CD4-positive, alpha-beta memory T cell (primary cell): ENCODE data around the gene SFTPB. TPM values are rescaled to one million over a fixed set of nuclear protein-coding genes. Genes with fewer than 3 reads are reported as not detected.

Experiments
- CTCF ChIA-PET: fragments of 350-600 bp; sonication (Branson Sonifier 250); formaldehyde crosslinking; loops from one replicate; lab custom pipeline; 2021; ENCODE audit warnings: inconsistent platforms; ENCODE audit not compliant: partially characterized antibody; lab: Charles Lee
- POLR2A ChIA-PET: fragments of 350-600 bp; sonication (Branson Sonifier 250); formaldehyde crosslinking; loops from one replicate; lab custom pipeline; 2021; ENCODE audit not compliant: partially characterized antibody; lab: Charles Lee
- DNase-seq, 5 donors: peaks; one replicate each; pipeline versions ENCODE4 v3.0.0 to v3.0.0-alpha.2; 2020 to 2022; ENCODE audit warnings: mixed read lengths in 1 of 5
- H3K27ac ChIP-seq: one replicate; pipeline ENCODE4 v1.7.0; 2013; ENCODE audit warnings: low read depth, low read length
- H3K27me3 ChIP-seq: 2 replicates; pipeline ENCODE4 v1.7.0; 2013; ENCODE audit warnings: mild to moderate bottlenecking, low read length, moderate library complexity; ENCODE audit not compliant: insufficient read depth
- H3K36me3 ChIP-seq: 2 replicates; pipeline ENCODE4 v1.7.0; 2013; ENCODE audit warnings: mild to moderate bottlenecking, low read length, moderate library complexity; ENCODE audit not compliant: insufficient read depth
- H3K4me1 ChIP-seq: 2 replicates; pipeline ENCODE4 v1.7.0; 2013; ENCODE audit warnings: mild to moderate bottlenecking, low read length, moderate library complexity; ENCODE audit not compliant: insufficient read depth
- H3K4me3 ChIP-seq, 2 donors: one replicate each; pipeline ENCODE4 v1.7.0; 2013; ENCODE audit warnings: low read length in 2 of 2, mild to moderate bottlenecking in 1 of 2
- H3K9me3 ChIP-seq, 2 donors: one replicate each; pipeline ENCODE4 v1.7.0; 2013; ENCODE audit warnings: low read length in 2 of 2, control low read depth in 1 of 2; ENCODE audit not compliant: control insufficient read depth in 1 of 2
- H3K27ac Mint-ChIP-seq, 7 donors: one replicate each; pipeline ENCODE4 v1.8.0; 2020 to 2021; ENCODE audit warnings: mixed read lengths in 7 of 7, mild to moderate bottlenecking in 6 of 7, inconsistent platforms in 3 of 7, moderate library complexity in 3 of 7
- H3K27me3 Mint-ChIP-seq, 2 donors: one replicate each; pipeline ENCODE4 v1.8.0; 2020 to 2021; ENCODE audit warnings: mixed read lengths in 2 of 2
- H3K36me3 Mint-ChIP-seq, 2 donors: one replicate each; pipeline ENCODE4 v1.8.0; 2020 to 2021; ENCODE audit warnings: mixed read lengths in 2 of 2, inconsistent platforms in 1 of 2, mild to moderate bottlenecking in 1 of 2
- H3K4me1 Mint-ChIP-seq, 4 donors: one replicate each; pipeline ENCODE4 v1.8.0; 2020 to 2021; ENCODE audit warnings: mixed read lengths in 4 of 4, mild to moderate bottlenecking in 1 of 4
- H3K4me3 Mint-ChIP-seq, 8 donors: one replicate each; pipeline ENCODE4 v1.8.0; 2020 to 2021; ENCODE audit warnings: mixed read lengths in 8 of 8, mild to moderate bottlenecking in 7 of 8, moderate library complexity in 6 of 8, inconsistent platforms in 3 of 8
- H3K9me3 Mint-ChIP-seq, 8 donors: one replicate each; pipeline ENCODE4 v1.8.0; 2020 to 2021; ENCODE audit warnings: mixed read lengths in 8 of 8, mild to moderate bottlenecking in 5 of 8, inconsistent platforms in 3 of 8, moderate library complexity in 1 of 8
- intact Hi-C: fragments of 100-400 bp; cut with micrococcal nuclease; formaldehyde crosslinking; loops from one replicate; pipeline ENCODE4 v1.15.1; 2023
- polyA plus RNA-seq, 2 donors: library from polyadenylated mRNA; unstranded; fragments of 300-500 nt; fragmentation: Illumina TruSeq; gene quantifications; one replicate each; pipeline ENCODE4 v1.2.3, GENCODE V29; 2021
- total RNA-seq, 2 experiments: library from RNA; stranded (reverse); gene quantifications; one replicate each; pipeline ENCODE4 v1.2.3, GENCODE V29; 2021

Gene SFTPB
- total and polyA plus RNA-seq, 4 experiments from 2014 or later: not detected

DNA sequence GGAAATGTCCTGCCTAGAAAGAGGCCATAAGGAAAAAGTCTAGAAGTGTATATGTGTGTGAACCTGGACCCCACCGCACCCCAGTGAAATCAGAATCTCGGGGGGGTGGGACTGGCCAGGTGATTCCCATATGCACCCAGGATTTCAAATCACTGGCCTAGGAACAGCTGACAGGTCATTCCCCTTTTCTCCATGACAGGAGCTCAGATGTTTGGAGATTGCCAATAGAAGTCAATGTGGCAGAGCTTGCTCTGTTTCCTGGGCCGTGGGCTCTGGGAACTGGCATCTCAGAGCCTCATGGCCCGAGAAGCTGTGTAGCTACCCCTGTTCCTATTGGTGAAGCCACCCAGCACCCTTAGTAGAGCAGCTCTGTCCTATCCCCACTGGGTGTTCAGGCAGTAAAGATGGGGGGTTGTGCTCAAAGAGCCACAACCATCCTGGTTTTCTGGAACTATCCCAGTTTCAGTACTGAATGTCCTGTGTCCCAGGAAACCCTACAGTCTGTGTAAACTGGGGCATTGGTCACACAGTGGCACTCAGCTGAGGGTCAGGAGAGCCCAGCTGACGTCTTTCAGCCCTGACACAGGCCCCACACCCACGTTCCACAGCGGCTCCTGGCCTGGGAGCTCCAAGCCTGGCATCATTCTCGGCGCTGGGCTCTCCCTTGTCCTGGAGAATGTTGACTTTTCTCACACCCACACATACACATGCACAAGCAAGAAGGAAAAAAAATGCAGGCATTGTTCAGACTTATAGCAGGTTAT lies 45.0 kb upstream of the SFTPB start:
- peaks cover 0 to 4% of the 10 kb centered on the region in 2 donors for H3K27me3 Mint-ChIP-seq
- intact Hi-C loops: no loop called here
- ChIA-PET CTCF (interaction anchor here (0.6 to 1.6 kb wide), 5 partner anchors 8 to 176 kb away, joined by 3 to 4 read pairs (median 3); partner anchors contain the start of gene ST3GAL5), POLR2A (no interaction called here)
- DNase-seq: no peak
- Histone ChIP-seq H3K27me3 (peaks cover 3% of the 10 kb centered on the region), H3K27ac (no peak overlapping the region), H3K4me1 (peaks cover 5% of the 10 kb centered on the region), H3K9me3 (no peaks in the 10 kb centered on the region), H3K4me3 (no peak overlapping the region), H3K36me3 (no peaks in the 10 kb centered on the region)
- H3K36me3 Mint-ChIP-seq: no peaks in the 10 kb centered on the region
- H3K9me3 Mint-ChIP-seq: no peaks in the 10 kb centered on the region
- no peak overlapping the region for H3K4me3 Mint-ChIP-seq
- peaks cover 0 to 5% (median 5%) of the 10 kb centered on the region in 4 donors for H3K4me1 Mint-ChIP-seq
- H3K27ac Mint-ChIP-seq: no peak overlapping the region

DNA sequence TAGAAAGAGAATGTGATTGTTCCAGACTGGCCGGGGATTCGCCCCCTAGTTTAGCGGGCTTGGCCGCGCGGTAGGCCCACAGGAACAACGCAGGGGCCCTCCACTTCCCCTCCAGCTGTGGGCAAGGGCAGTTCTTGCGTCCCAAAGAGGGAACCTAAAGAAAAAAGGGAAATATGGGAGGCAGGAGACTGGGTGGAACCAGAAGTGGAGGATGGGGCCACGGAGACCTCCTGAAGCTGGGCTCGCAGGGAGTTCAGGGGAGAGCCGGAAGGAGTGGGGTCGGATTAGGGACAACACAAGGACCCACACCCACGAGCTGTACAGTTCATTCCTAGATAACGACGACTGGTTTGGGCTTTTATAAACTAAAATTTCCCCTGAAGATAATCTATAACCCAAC lies 44.3 kb upstream of the SFTPB start:
- Histone ChIP-seq H3K4me1 (peaks cover 8% of the 10 kb centered on the region), H3K4me3 (no peak overlapping the region), H3K36me3 (no peaks in the 10 kb centered on the region), H3K27ac (no peak overlapping the region), H3K27me3 (peaks cover 3% of the 10 kb centered on the region), H3K9me3 (no peaks in the 10 kb centered on the region)
- Mint-ChIP-seq H3K4me1 (peaks cover under 1 to 6% (median 5%) of the 10 kb centered on the region in 4 donors), H3K4me3 (no peak overlapping the region), H3K27me3 (peaks cover 0 to 4% of the 10 kb centered on the region in 2 donors), H3K27ac (no peak overlapping the region), H3K9me3 (no peaks in the 10 kb centered on the region), H3K36me3 (no peaks in the 10 kb centered on the region)
- DNase-seq: no peak
- POLR2A ChIA-PET: no interaction called here
- intact Hi-C loops: no loop called here
- CTCF ChIA-PET: interaction anchor here (0.7 to 1.5 kb wide), 2 partner anchors 33 to 75 kb away, joined by 3 read pairs; no protein-coding TSS in a partner anchor

DNA sequence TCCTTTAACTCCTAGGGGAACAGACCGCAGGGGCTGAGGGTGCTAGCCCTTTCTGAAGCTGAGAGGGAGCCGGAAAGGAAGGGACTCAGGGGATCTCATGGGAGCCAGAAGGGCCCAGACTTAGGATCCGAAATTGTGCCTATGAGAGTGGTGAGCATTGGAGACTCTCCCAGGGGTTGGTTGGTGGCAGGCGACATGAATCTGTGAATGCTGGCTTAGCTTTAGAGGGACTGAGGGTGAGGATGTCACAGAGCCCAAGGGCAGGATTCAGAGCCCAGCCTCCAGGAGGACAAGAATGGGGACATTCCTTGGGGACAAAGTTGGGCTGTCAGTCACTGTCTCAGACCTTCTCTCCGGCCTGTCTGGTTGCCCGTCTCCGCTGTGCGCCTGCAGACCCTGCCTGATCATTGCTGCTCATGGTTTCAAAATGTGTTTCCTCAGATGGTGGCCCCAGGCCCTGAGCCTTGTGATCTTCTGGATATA lies 43.6 kb upstream of the SFTPB start:
- intact Hi-C loops: no loop called here

DNA sequence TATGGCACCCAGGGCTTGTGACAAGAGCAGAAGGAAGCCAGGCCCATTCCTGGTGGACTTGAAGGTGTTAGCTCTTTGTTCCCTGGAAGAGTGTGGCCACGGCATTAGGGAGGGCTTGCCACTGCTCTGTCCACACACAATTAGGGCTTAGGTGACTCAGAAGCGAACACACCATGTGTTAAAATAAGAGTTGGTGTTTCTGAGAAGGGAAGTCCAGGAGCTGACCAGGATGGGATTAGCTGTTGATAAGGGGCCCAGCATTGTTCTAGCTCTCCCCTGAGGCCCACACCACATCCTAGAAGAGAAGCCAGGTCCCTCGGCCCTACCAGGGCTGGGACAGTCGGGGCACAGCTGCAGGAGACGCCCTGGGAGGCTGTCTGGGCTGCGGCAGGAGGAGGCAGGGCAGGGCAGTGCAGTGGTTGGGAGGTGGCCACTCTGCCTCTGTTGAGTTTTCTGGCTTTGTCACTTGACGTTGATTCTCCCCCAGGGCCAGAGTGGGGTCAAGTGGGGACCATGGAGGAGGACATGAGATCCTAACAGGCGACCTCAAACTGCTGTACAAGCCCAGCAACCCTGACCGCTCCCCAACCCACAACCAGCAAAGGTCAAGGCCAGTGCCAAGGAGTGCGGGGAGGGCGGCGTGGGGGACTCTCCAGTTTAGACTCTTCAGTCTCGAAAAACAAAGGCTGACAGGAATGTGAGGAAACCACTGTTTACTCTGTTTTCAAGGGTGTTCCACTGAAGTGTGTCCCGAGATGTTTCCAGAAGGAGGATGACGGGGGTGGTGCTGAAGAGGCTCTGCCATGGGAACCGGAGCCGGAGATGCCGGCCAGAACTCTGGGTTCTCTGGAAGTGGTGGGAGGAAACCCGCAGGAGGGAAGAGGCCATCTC lies 42.9 kb upstream of the SFTPB start:
- no peak for DNase-seq
- H3K27ac ChIP-seq: no peak overlapping the region

More for the DNA sequence above, 43.6 kb upstream of the SFTPB start:
- no peak overlapping the region for H3K4me3 Mint-ChIP-seq
- no peaks in the 10 kb centered on the region for H3K36me3 Mint-ChIP-seq
- Histone ChIP-seq H3K27me3 (peaks cover 3% of the 10 kb centered on the region), H3K9me3 (no peaks in the 10 kb centered on the region), H3K36me3 (no peaks in the 10 kb centered on the region), H3K27ac (no peak overlapping the region), H3K4me3 (no peak overlapping the region), H3K4me1 (peaks cover 13% of the 10 kb centered on the region)
- H3K27me3 Mint-ChIP-seq: peaks cover 1 to 4% of the 10 kb centered on the region in 2 donors
- peaks cover 3 to 11% (median 10%) of the 10 kb centered on the region in 4 donors for H3K4me1 Mint-ChIP-seq
- H3K27ac Mint-ChIP-seq: no peak overlapping the region
- no peaks in the 10 kb centered on the region for H3K9me3 Mint-ChIP-seq
- POLR2A ChIA-PET: no interaction called here
- CTCF ChIA-PET: interaction anchor here (1.5 kb wide), 1 partner anchor 74 kb away, joined by 3 read pairs; no protein-coding TSS in a partner anchor
- DNase-seq: no peak

DNA sequence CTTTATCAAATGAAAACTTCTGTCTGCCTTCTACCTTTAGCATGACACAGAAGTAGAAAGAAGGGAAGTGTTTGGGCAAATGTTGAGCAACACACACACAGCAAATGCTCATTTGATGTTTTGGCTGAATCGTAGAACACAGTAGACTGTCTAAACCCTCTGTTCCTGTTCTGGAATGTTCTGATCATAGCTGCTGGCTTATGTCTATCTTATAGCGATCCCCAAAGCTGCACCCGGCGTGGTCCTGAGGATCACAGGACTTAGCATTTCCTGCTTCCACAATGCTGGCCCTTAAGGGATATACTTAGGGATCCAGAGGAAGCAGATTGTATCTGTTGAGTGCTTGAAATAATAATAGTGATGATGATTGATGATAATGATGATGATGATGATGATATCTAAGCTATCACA lies 41.4 kb upstream of the SFTPB start:
- no peaks in the 10 kb centered on the region for H3K36me3 Mint-ChIP-seq
- H3K27ac Mint-ChIP-seq: no peak overlapping the region
- H3K27ac ChIP-seq: no peak overlapping the region
- no peak overlapping the region for H3K4me3 Mint-ChIP-seq
- ChIA-PET POLR2A (no interaction called here), CTCF (interaction anchor here (0.8 to 7.7 kb wide), 11 partner anchors 10 to 407 kb away, joined by 3 to 67 read pairs (median 6); no protein-coding TSS in a partner anchor)
- no peak for DNase-seq
- H3K9me3 Mint-ChIP-seq: no peaks in the 10 kb centered on the region
- H3K27me3 Mint-ChIP-seq: peaks cover 1 to 3% of the 10 kb centered on the region in 2 donors
- H3K36me3 ChIP-seq: no peaks in the 10 kb centered on the region
- peaks cover 10 to 28% (median 16%) of the 10 kb centered on the region in 4 donors for H3K4me1 Mint-ChIP-seq
- no peaks in the 10 kb centered on the region for H3K9me3 ChIP-seq
- H3K4me1 ChIP-seq: peaks cover 19% of the 10 kb centered on the region
- intact Hi-C loops: no loop called here
- no peaks in the 10 kb centered on the region for H3K27me3 ChIP-seq
- no peak overlapping the region for H3K4me3 ChIP-seq

More for the DNA sequence above, 42.9 kb upstream of the SFTPB start:
- CTCF ChIA-PET: interaction anchor here (1.5 to 7.7 kb wide), 2 partner anchors 31 to 73 kb away, joined by 3 to 57 read pairs; no protein-coding TSS in a partner anchor
- Histone ChIP-seq H3K9me3 (no peaks in the 10 kb centered on the region), H3K4me1 (peaks cover 13% of the 10 kb centered on the region), H3K36me3 (no peaks in the 10 kb centered on the region), H3K4me3 (no peak overlapping the region), H3K27me3 (no peaks in the 10 kb centered on the region)
- peaks cover 3 to 13% (median 10%) of the 10 kb centered on the region in 4 donors for H3K4me1 Mint-ChIP-seq
- intact Hi-C loops: no loop called here
- no peaks in the 10 kb centered on the region for H3K36me3 Mint-ChIP-seq
- no peak overlapping the region for H3K27ac Mint-ChIP-seq
- POLR2A ChIA-PET: no interaction called here
- no peaks in the 10 kb centered on the region for H3K9me3 Mint-ChIP-seq
- no peak overlapping the region for H3K4me3 Mint-ChIP-seq
- peaks cover 1 to 3% of the 10 kb centered on the region in 2 donors for H3K27me3 Mint-ChIP-seq

DNA sequence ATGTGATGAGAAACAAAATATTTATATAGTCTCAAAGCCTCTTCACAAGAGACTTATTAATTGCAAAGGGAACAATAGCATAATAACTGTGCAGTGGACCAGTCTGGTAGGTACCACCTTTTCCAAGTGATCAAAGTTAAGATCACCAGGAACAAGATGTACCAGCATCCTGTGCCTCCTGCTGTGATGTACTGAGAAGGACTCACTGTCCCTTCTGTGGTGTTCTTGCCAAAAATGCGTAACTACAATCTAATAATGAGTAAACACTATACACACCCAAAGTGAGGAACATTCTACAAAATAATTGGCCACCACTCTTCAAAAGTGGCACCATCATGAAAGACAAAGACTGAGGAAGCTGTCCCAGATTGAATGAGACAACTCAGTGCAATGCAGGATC lies 40.6 kb upstream of the SFTPB start:
- CTCF ChIA-PET: interaction anchor here (0.9 to 7.7 kb wide), 12 partner anchors 9 to 289 kb away, joined by 3 to 67 read pairs (median 6); no protein-coding TSS in a partner anchor
- Mint-ChIP-seq H3K27ac (no peak overlapping the region), H3K36me3 (no peaks in the 10 kb centered on the region), H3K4me1 (peaks cover 8 to 30% (median 16%) of the 10 kb centered on the region in 4 donors), H3K9me3 (no peaks in the 10 kb centered on the region), H3K4me3 (no peak overlapping the region), H3K27me3 (peaks cover 1 to 3% of the 10 kb centered on the region in 2 donors)
- intact Hi-C loops: no loop called here
- peaks cover 18% of the 10 kb centered on the region for H3K4me1 ChIP-seq
- DNase-seq: no peak
- no peaks in the 10 kb centered on the region for H3K27me3 ChIP-seq
- POLR2A ChIA-PET: no interaction called here
- no peaks in the 10 kb centered on the region for H3K9me3 ChIP-seq
- no peaks in the 10 kb centered on the region for H3K36me3 ChIP-seq
- H3K27ac ChIP-seq: no peak overlapping the region
- no peak overlapping the region for H3K4me3 ChIP-seq
